Left renal pelvis (tissue), 4 donors: ENCODE measurements around the gene NUDT13. TPM values are rescaled to one million over a fixed set of nuclear protein-coding genes. Genes with fewer than 3 reads are reported as not detected.

Experiments
- DNase-seq, 4 donors: peaks; one replicate each; pipeline ENCODE4 v3.0.0-alpha.2; 2013; ENCODE audit warnings: low read depth in 4 of 4, low spot score in 3 of 4
- polyA plus RNA-seq, 4 donors: library from polyadenylated mRNA; unstranded; fragments of 120-200 nt; gene quantifications; one replicate each; pipeline ENCODE4 v1.2.1, GENCODE V29; 2013; ENCODE audit not compliant: insufficient read length in 4 of 4

The NUDT13 gene
- polyA plus RNA-seq = 1 to 10 TPM; 2.9 to 9.4 (median 5.9) TPM

GRCh38 chr10:73110345-73110849 lies at the start of gene NUDT13:
TSS of gene NUDT13 (plus strand) at chr10:73110455. CDS start at chr10:73114366, 3,911 bp downstream.
- peak; percentile 68 to 83 (median 74) for DNase-seq

GRCh38 chr10:73060738-73061635 lies 49.3 kb upstream of the NUDT13 start:
- no peak for DNase-seq

GRCh38 chr10:73061743-73062142 lies 48.5 kb upstream of the NUDT13 start:
- DNase-seq = no peak

GRCh38 chr10:73065441-73065840 lies 44.8 kb upstream of the NUDT13 start:
- DNase-seq = no peak

GRCh38 chr10:73073627-73074026 lies 36.6 kb upstream of the NUDT13 start:
- no peak for DNase-seq

- DNase-seq = no peak
Measured at GRCh38 chr10:73075829-73076228, 34.4 kb upstream of the NUDT13 start.

- no peak for DNase-seq
Measured at GRCh38 chr10:73076360-73077183, 33.7 kb upstream of the NUDT13 start.

GRCh38 chr10:73079779-73080541 lies 30.3 kb upstream of the NUDT13 start:
- DNase-seq = no peak

- no peak for DNase-seq
Measured at GRCh38 chr10:73083221-73083620, 27.0 kb upstream of the NUDT13 start.

- DNase-seq = no peak
Measured at GRCh38 chr10:73084209-73084608, 26.0 kb upstream of the NUDT13 start.

GRCh38 chr10:73086816-73087215 lies 23.4 kb upstream of the NUDT13 start:
- DNase-seq = no peak

- DNase-seq = no peak
Measured at GRCh38 chr10:73088304-73088703, 22.0 kb upstream of the NUDT13 start.

GRCh38 chr10:73092830-73093229 lies 17.4 kb upstream of the NUDT13 start:
- no peak for DNase-seq

- DNase-seq = no peak
Measured at GRCh38 chr10:73093922-73094850, 16.1 kb upstream of the NUDT13 start.

GRCh38 chr10:73094986-73095480 lies 15.2 kb upstream of the NUDT13 start:
- no peak for DNase-seq

GRCh38 chr10:73095481-73096021 lies 14.7 kb upstream of the NUDT13 start:
- DNase-seq = peak in 2 of 4 donors; percentile 65

- peak in 1 of 4 donors; percentile 48 for DNase-seq
Measured at GRCh38 chr10:73096041-73096448, 14.2 kb upstream of the NUDT13 start.

GRCh38 chr10:73096449-73097304 lies 13.6 kb upstream of the NUDT13 start, which contains the start of gene P4HA1:
TSS of gene P4HA1 (minus strand) at chr10:73096866. CDS start at chr10:73074883, 21,983 bp downstream.
- peak; percentile 85 to 91 (median 90) for DNase-seq
